ENCODE data around the gene ZNF579. TPM values are rescaled to one million over a fixed set of nuclear protein-coding genes. Genes with fewer than 3 reads are reported as not detected.
"Not testable (repeated sequence)": the region's sequence is repeated elsewhere in the genome, so short reads cannot be mapped to it uniquely, and the experiment has no call there.

The ZNF579 gene
- total RNA-seq, 1 donor from 2014 or later, result 14.3 TPM

DNA sequence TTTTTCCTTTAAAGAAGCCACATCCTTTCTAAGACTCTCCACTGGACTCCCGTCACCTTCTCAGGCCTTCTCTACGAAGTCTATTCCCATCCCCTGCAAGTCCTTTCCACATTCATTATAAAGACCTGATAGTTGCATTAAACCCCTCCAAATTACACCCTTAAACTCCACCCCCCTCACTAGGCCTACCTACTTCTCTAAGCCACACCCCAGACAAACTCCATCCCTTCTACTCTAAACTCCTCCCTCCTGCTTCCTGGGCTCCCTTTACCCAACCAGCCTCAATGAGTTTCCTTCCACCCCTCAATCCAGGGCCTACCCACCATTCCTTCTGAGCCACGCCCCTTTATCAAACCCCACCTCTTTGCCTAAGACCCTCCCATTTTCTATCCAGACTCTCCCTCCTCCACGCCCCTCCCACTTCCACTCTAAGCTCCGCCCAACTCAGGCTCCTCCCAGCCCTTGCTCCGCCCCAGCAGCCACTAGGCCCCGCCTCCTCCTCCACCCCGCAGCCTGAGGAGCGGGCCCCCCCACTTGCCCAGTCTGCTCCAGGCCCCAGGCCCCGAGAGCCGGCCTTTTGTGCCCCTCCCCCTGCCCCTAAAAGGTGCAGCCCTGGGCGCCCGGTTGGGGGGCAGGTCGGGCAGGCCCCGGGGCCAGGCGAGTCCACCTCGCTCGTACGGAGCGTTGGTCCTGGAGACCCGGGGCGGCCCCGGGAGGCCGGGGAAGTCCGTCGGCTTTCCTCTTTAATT lies 18.2 kb upstream of the ZNF579 start:
- ATAC-seq (peak; percentile 90), DNase-seq (ENCODE audit: low spot score) (peak; percentile 97)
- intact Hi-C loops (cut with DNase I), result no loop called here

DNA sequence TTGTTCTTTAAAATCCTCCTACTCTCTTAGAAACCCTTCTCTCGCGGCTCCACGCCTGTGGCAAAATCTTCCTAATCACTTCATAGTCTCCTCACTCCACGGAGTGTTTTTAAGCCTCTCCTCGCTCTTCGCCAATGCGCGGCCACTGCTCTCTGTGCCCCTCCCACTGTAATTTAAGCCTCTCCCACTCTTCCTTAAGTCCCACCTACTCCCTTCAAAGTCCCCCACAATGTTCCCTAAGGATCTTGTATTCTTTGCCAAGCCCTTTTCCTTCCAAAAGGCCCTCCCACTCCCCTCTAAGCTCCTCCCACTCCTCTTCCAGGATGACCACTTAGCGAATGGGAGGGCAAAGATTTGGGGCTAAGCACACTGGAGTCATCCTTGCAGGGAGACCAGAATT lies 17.4 kb upstream of the ZNF579 start:
- intact Hi-C loops (cut with DNase I), result no loop called here
- no peak for ATAC-seq
- DNase-seq (ENCODE audit: low spot score), result no peak

DNA sequence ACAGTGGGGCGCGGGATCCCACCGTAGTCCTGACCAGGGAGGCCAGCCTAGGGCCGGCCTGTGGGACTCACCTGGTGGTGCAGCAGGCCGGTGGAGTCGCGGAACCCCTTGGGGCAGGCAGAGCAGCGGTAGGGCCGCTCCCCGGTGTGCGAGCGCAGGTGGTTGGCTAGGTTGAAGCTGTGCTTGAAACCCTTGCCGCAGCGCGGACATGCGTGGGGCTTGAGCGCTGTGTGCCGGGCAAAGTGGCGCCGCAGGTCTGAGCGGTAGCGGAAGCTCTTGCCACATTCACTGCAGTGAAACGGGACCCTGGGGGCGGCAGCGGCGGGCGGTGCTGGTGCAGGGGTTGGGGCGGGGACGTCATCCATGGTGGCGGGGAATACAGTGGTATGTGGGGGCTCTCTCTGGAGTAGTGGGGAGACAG lies 16.9 kb upstream of the ZNF579 start:
- DNase-seq (ENCODE audit: low spot score) (no peak), ATAC-seq (no peak)
- intact Hi-C loops (cut with DNase I), result no loop called here

DNA sequence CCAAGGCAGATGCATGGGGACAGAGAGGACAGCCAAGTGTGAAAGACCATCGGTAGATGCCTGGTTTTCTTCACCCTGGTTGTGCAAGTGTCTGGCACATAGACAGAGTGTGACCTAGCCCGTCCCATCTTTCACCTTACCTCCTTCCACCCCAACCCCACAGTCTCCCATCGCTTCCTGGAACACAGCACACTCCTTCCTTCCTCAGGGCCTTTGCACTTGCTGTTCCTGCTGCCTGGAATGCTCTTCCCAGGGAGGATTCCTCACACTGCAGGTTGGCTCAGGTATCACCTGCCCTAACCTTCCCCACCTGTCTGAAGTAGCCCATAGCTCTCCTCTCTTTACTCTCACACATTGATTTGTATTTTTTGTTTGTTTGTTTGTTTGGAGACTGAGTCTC lies 15.7 kb upstream of the ZNF579 start:
- ATAC-seq, result no peak

DNA sequence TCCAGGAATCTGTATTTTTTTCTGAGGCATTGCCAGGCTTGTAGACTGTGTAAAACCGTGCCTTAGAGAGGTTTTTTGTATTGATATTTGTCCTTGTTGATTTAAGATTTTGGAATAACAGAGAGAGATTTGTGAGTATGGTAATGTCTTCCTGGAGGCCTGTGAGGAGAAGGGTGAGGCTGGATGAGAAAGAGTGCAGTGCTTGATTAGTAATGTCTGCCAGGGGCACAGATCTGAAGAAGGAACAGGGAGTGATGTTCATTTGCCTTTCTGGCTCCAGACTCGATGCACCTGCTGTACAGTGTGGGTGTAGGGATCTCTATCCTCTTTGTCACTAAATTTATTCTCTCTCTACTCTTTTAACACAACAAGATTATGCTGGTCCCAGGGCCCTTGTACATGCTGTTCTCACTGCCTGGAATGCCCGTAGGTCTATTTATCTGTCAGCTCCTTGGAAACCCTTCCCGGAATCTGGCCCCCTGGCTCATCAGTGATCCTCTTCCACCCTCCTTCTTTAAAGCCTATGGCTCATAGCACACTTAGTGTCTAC lies 14.4 kb upstream of the ZNF579 start:
- intact Hi-C loops (cut with DNase I), result no loop called here
- ATAC-seq (no peak), DNase-seq (ENCODE audit: low spot score) (no peak)

More for the DNA sequence above, 15.7 kb upstream of the ZNF579 start:
- intact Hi-C loops (cut with DNase I), result no loop called here
- DNase-seq (ENCODE audit: low spot score), result no peak

DNA sequence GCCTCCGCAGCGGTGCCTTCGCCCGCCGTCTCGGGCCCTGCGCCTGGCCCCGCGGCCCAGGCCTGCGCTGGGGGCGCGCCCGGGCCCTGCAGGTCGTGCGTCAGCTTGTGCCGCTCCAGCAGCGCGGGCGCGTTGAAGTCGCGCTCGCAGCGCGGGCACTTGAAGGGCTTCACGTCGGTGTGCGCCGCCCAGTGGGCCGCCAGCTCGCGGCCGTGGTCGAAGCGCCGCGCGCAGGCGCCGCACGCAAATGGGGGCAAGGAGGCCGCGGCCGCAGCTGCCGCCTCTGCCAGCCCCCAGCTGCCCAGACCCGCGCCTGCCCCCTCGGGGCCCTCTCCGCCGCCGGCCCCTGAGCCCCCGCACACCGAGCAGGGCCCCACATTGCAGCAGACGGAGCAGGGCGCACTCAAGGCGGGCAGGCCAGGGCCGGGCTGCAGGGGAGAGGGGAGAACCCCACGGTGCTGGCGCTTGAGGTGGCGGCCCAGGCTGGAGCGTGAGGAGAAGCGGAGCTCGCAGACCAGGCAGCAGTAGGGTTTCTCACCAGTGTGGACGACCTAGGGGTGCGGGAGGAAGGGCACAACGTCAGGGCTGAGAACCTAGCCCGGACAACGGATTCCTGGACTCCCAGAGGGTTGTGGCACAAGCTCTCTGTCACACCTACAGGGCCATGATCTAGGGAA lies 12.6 kb upstream of the ZNF579 start:
- intact Hi-C loops (cut with DNase I), result no loop called here
- no peak for ATAC-seq
- DNase-seq (ENCODE audit: low spot score), result no peak

DNA sequence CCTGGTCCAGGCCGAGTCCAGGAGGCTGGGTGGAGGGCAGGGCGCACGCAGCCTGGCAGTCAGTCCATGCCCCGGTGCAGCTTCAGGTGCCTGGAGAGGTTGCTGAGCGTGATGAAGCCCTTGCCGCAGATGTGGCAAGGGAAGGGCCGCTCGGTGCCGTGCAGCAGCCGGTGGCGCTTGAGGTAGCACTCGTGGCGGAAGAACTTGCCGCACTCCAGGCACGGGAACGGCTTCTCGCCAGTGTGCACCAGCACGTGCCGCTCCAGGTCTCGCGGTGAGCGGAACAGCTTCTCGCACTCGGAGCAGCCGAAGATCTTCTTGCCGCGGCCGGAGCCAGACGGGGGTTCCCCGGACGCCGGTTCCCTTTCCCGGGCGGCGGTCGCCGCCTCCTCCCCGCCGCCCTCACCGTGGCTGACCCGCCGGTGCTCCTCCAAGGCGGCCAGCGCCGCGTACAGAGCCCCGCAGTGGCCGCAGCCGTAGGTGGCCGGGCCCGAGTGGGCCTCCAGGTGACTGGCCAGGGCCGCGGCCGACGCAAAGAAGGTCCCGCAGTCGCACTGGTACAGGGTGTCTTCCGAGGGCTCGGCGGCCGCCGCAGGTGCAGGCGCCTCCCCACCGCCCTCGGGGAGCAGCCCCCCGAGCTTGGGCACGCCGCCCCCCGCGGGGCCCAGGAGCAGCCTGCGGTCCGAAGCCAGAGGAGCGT lies 11.9 kb upstream of the ZNF579 start:
- intact Hi-C loops (cut with DNase I), result no loop called here
- no peak for ATAC-seq
- DNase-seq (ENCODE audit: low spot score), result no peak

DNA sequence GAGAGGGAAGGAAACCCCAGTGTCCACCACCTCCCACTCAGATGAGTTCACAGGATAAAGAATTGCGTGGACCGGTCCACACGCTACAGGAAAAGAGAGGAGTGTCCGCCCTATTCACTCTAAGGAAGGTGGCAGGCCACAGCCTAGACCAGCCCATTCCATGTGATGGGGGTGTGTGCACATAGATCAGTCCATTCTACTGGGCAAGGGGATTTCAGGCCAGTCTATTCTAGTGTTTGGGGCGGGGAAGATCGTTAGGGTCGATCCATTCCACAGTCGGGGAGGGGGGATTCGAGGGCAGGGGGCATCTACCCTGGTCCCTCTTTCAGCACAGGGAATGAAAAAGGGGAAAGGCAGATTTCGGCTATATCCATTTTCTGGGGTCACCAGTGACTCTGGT lies 10.9 kb upstream of the ZNF579 start:
- intact Hi-C loops (cut with DNase I), result no loop called here
- DNase-seq (ENCODE audit: low spot score) (no peak), ATAC-seq (no peak)

DNA sequence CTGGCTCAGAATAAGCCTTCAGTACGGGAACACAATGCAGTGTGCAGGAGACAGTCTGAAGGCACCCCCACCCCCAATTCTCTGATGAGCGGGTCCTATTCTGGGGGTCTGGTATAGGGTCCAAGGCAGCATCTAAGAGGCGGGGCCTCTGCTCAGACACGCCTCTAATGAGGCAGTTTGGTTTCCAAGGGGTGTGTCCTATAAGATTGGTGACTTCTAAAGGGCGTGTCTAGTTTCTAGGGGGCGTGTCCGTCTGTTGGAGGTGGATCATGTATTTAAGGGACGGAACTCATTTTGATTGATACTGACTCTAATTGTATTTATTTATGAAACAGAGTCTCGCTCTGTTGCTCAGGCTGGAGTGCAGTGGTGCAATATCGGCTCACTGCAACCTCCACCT lies 10.0 kb upstream of the ZNF579 start:
- ATAC-seq (no peak), DNase-seq (ENCODE audit: low spot score) (no peak)
- intact Hi-C loops (cut with DNase I), result no loop called here

DNA sequence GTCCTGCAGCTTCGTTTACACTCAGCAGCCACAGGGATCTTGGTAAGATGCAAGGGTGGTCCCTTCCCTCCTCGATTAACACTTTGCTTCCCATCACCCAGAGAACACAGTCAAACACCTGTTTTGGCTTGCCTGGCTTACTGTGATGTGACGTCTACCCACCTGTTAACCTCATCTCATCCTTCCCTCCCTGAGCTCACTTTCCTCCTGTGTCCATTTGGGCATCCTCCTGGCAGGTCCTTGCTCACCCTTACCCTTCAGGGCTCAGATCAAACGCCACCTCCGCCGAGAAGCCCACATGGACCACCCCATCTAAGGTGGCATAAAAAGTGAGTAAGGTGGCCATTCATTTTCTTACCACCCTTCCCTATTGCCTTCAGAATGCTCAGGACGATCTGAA lies 9.5 kb upstream of the ZNF579 start:
- intact Hi-C loops (cut with DNase I), result no loop called here
- DNase-seq (ENCODE audit: low spot score), result no peak
- no peak for ATAC-seq

DNA sequence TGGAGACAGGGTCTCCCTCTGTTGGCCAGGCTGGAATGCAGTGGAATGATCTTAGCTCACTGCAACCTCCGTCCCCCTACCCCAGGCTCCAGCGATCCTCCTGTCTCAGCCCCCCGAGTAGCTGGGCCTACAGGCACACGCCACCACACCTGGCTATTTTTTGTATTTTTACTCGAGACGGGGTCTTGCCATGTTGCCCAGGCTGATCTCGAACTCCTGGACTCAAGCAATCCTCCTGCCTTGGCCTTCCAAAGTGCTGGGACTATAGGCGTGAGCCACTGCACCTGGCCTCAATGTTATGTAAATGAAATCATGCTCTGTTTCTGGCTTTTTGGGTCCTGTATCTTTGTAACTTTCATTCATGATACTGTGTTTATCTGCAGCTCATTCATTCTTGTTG lies 8.1 kb upstream of the ZNF579 start:
- ATAC-seq (no peak), DNase-seq (ENCODE audit: low spot score) (no peak)
- intact Hi-C loops (cut with DNase I), result loop anchor here (10.0 kb wide), 1 partner anchor 74 kb away; no protein-coding TSS in a partner anchor

DNA sequence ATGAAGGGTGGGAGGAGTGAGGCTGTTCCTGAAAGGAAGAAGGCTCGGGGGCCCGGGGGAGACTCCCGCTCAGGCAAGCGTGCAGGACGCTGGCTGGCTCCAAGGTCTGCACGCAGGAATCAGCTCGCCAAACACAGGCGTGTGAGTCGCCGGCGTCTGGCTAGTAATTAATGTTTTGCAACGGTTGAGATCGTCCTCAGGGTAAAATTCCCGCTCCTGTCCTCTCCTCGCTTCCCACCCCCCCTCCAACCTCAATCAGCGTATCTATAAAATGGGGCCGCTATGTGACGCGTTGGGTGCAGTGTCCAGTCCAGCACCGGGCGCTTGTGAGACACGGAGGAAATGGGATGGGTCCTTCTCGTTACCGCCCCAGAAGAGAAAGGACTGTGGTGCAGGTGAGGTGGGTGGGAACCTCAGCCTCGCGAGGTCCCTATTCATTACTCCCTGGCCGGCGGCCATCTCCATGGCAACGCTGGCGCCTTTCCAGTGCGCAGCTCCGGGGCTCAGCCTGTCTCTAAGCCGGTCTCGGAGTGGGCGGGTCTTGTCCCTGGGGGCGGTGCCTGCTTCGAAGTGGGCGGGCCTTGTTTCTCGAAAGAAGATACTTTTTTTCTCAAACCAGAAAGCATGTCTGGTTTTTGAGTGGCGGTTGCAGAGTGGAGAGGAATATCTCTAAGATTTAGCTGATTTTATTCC lies 6.5 kb upstream of the ZNF579 start:
- peak; percentile 93 for ATAC-seq
- intact Hi-C loops (cut with DNase I), result loop anchor here (10.0 kb wide), 1 partner anchor 72 kb away; no protein-coding TSS in a partner anchor
- peak; percentile 98 for DNase-seq (ENCODE audit: low spot score)

DNA sequence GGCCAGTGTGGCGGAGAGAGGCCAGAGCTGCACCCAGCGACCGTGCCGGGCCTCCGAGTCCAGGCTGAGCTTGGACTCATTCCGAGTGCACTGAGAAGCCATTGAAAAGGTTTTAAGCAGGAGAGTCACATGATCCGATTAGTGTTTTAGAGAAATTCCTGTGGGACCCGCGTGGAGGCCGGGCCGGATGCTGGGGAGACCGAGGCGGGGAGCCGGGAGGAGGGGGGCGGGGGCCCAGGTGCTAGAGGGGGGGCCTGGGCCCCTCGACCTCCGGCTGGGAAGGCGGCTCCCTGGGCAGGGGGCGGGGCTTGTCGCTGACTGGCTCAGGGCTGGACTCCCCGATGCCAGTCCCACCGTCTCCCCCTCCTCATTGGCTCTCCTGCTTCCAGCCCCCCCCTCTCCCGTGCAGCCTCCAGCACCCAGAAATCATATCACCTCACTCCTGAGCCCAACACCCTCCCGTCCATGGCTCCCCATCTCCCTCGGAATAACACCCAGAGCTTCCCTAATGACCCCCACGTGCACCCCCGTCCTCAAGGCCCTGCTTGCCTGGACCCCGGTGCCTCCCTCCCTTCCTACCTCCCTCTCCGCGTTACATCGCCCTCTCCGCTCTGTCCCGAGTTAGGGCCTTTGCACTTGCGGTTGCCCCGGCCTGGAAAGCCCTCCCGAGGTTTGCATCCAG lies 5.2 kb upstream of the ZNF579 start:
- intact Hi-C loops (cut with DNase I), result loop anchor here (10.0 kb wide), 1 partner anchor 71 kb away; no protein-coding TSS in a partner anchor
- DNase-seq (ENCODE audit: low spot score) (peak; percentile 91), ATAC-seq (peak; percentile 83)

DNA sequence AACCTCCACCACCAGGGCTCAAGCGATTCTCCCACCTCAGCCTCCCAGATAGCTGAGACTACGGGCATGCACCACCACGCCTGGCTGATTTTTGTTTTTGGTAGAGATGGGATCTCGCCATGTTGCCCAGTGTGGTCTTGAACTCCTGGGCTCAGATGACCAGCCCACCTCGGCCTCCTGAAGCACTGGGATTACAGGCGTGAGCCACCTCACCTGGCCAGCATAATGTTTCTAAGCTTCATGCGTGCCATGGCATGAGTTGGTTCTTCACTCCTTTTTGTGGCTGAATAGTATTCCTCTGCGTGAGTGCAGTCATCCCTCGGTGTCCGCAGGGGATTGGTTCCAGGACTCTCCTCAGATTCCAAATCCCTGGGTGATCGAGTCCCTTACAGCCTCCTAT lies 4.2 kb upstream of the ZNF579 start:
- DNase-seq (ENCODE audit: low spot score) (no peak), ATAC-seq (no peak)
- intact Hi-C loops (cut with DNase I), result loop anchor here (10.0 kb wide), 1 partner anchor 70 kb away; no protein-coding TSS in a partner anchor

DNA sequence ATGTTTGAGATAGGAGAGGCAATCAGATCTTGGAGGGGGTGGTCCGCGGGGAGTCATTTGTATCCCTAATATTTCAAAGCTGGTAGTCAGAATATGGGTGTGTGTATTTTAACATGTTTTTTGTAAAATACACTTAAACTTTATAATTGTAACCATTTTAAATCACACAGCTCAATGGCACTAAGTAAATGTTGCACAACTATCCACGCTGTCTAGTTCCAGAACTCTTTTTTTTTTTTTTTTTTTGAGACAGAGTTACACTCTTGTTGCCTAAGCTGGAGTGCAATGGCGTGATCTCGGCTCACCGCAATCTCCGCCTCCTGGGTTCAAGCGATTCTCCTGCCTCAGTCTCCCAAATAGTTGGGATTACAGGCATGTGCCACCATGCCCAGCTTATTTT lies 3.2 kb upstream of the ZNF579 start:
- intact Hi-C loops (cut with DNase I), result loop anchor here (10.0 kb wide), 1 partner anchor 69 kb away; no protein-coding TSS in a partner anchor
- not testable (repeated sequence) for ATAC-seq; DNase-seq (ENCODE audit: low spot score)

DNA sequence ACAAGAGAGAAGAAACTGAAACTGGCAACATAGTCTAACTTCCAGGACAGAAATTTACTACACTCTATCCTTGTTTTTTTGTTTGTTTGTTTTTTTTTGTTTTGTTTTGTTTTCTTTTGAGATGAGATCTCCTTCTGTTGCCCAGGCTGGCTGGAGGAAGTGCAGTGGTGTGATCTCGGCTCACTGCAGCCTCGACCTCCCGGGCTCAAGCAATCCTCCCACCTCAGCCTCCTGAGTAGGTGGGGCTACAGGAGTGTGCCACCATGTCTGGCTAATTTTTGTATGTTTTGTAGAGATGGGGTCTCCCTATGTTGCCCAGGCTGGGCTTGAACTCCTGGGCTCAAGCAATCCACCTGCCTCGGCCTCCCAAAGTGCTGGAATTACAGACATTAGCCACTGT lies 1.6 kb upstream of the ZNF579 start:
- ATAC-seq, result not testable (repeated sequence)

DNA sequence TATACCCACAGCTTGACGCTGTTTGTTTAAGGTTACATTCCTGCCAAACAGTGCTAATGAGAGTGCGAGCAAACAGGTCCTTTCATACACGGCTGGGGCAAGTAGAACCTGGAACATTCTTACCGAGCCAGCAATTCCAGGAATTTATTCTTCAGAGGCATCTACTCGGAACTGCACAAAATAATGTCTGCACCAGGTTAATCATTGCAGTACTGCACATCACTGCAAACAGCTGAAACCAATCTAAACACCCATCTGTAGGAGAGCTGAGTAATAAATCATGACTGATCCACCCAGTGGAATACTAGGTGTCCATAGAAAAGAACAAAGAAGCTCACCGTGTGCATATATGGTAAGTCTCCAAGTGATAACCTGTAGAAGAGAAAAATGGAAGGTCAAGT lies 1.2 kb upstream of the ZNF579 start:
- intact Hi-C loops (cut with DNase I), result loop anchor here (10.0 kb wide), 1 partner anchor 67 kb away; no protein-coding TSS in a partner anchor
- ATAC-seq, result no peak

More for the DNA sequence above, 1.6 kb upstream of the ZNF579 start:
- DNase-seq (ENCODE audit: low spot score), result not testable (repeated sequence)
- intact Hi-C loops (cut with DNase I), result loop anchor here (10.0 kb wide), 1 partner anchor 67 kb away; no protein-coding TSS in a partner anchor

More for the DNA sequence above, 1.2 kb upstream of the ZNF579 start:
- DNase-seq (ENCODE audit: low spot score), result no peak

Data from sciatic nerve (tissue), 2 donors.